Mesothelial cell of epicardium (in vitro differentiated cells): Measurements from ENCODE around the gene HIPK4. TPM values are rescaled to one million over a fixed set of nuclear protein-coding genes. Genes with fewer than 3 reads are reported as not detected.
A peak's percentile ranks its signal among the peaks of the same experiment; 100 is the strongest.

Experiments
- DNase-seq, 2 experiments: peaks; one replicate each; pipeline ENCODE4 v3.0.0; 2021; ENCODE audit warnings: low spot score in 2 of 2; ENCODE audit not compliant: unreplicated experiment in 2 of 2
- H3K27ac Mint-ChIP-seq: 2 replicates; pipeline ENCODE4 v1.8.0; 2021; ENCODE audit warnings: mixed read lengths
- H3K27me3 Mint-ChIP-seq: 2 replicates; pipeline ENCODE4 v1.8.0; 2021; ENCODE audit warnings: low read depth, mixed read lengths
- H3K36me3 Mint-ChIP-seq: 2 replicates; pipeline ENCODE4 v1.8.0; 2021; ENCODE audit warnings: mixed read lengths
- H3K4me1 Mint-ChIP-seq: 2 replicates; pipeline ENCODE4 v1.8.0; 2021; ENCODE audit warnings: mixed read lengths
- H3K4me3 Mint-ChIP-seq: 2 replicates; pipeline ENCODE4 v1.8.0; 2021; ENCODE audit warnings: mild to moderate bottlenecking, moderate library complexity, mixed read lengths
- H3K9me3 Mint-ChIP-seq: 2 replicates; pipeline ENCODE4 v1.8.0; 2021; ENCODE audit warnings: mixed read lengths
- total RNA-seq: library from RNA; stranded (reverse); gene quantifications from 3 replicates; pipeline ENCODE4 v1.2.1, GENCODE V29; 2021
- TF ChIP-seq, protein P1 (sequence below): fragments of 200-600 bp; sonication (generic); IDR thresholded peaks from one replicate; pipeline ENCODE4 v1.5.0; 2021; ENCODE audit warnings: antibody characterized with exemption; ENCODE audit not compliant: unreplicated experiment

HIPK4 gene
- total RNA-seq, 1 donor from 2014 or later, result 0.31 TPM

DNA sequence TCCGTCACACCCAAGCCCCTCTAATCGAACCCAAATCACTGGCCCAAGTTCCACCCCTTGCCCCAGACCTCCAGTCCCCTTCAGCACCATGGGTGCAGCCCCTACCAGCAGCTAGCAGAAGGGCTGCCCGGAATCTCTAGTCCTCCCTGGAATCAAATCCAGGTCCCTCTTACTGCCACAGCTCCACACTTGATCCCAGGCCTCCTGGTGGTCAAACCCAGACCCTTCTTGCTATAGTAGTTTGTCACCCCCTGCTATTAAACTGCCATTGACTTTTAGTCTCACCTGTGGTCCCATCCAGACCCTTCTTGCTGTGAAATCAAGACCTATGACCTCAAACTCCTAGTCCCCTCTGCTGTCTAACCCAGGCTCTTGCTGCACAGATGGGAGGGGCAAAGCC lies 8.7 kb downstream of the HIPK4 start:
- Mint-ChIP-seq H3K4me1 (no peaks in the 10 kb centered on the region), H3K4me3 (no peak overlapping the region), H3K36me3 (peaks cover 13% of the 10 kb centered on the region), H3K9me3 (no peaks in the 10 kb centered on the region), H3K27me3 (no peaks in the 10 kb centered on the region), H3K27ac (peak overlapping the region; percentile 21)
- no peak for DNase-seq
- TF ChIP-seq, protein P1, sequence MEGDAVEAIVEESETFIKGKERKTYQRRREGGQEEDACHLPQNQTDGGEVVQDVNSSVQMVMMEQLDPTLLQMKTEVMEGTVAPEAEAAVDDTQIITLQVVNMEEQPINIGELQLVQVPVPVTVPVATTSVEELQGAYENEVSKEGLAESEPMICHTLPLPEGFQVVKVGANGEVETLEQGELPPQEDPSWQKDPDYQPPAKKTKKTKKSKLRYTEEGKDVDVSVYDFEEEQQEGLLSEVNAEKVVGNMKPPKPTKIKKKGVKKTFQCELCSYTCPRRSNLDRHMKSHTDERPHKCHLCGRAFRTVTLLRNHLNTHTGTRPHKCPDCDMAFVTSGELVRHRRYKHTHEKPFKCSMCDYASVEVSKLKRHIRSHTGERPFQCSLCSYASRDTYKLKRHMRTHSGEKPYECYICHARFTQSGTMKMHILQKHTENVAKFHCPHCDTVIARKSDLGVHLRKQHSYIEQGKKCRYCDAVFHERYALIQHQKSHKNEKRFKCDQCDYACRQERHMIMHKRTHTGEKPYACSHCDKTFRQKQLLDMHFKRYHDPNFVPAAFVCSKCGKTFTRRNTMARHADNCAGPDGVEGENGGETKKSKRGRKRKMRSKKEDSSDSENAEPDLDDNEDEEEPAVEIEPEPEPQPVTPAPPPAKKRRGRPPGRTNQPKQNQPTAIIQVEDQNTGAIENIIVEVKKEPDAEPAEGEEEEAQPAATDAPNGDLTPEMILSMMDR, result no peak

DNA sequence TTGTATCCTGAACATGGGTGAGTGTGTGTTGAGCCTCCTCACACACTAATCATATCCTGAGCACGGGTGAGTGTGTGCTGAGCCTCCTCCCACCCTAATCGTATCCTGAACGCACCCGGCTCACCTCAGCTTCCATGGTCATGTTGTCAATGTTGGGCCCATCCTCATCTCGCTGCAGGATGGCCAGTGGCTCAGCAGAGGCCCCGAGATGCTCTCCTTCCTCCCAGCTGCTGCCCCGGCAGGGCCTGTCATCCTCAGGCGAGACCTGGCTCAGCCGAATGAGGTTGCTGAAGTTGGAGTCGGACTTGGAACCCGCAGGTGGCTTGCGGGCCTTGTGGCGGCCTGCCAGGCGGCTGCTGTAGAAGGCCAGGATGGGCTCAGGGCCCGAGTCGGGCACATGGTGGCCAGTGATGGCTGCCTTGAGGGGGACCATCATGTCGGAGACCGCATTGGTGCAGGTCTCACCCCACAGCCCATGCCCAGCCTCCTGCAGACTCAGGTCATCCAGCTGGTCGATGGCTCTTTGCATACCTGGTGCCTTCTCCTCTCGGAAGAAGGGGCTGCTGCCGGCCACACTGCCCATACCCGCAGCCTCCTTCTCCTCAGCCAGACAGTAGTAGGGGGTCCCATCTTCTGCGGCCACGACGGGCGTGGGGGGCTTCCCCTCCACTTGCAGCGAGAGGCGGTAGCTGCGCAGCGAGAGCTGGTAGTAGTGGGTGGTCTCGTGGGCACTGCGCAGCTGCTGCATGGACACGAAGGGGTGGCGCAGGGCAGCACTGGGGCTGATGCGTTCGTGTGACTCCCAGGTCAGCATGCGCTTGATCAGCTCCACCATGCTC lies 9.6 kb downstream of the HIPK4 start:
- H3K4me3 Mint-ChIP-seq, result no peak overlapping the region
- H3K36me3 Mint-ChIP-seq, result peaks cover 16% of the 10 kb centered on the region
- TF ChIP-seq, protein P1, result no peak
- no peaks in the 10 kb centered on the region for H3K27me3 Mint-ChIP-seq
- DNase-seq, result no peak
- no peak overlapping the region for H3K27ac Mint-ChIP-seq
- H3K9me3 Mint-ChIP-seq, result no peaks in the 10 kb centered on the region
- H3K4me1 Mint-ChIP-seq, result no peaks in the 10 kb centered on the region

GRCh38 chr19:40379446-40380198 lies 10.4 kb downstream of the HIPK4 start:
- H3K9me3 Mint-ChIP-seq, result no peaks in the 10 kb centered on the region
- TF ChIP-seq, protein P1, result no peak
- no peak for DNase-seq
- no peak overlapping the region for H3K4me3 Mint-ChIP-seq
- no peaks in the 10 kb centered on the region for H3K27me3 Mint-ChIP-seq
- peaks cover 22% of the 10 kb centered on the region for H3K36me3 Mint-ChIP-seq
- H3K27ac Mint-ChIP-seq, result peak overlapping the region; percentile 21
- H3K4me1 Mint-ChIP-seq, result no peaks in the 10 kb centered on the region

DNA sequence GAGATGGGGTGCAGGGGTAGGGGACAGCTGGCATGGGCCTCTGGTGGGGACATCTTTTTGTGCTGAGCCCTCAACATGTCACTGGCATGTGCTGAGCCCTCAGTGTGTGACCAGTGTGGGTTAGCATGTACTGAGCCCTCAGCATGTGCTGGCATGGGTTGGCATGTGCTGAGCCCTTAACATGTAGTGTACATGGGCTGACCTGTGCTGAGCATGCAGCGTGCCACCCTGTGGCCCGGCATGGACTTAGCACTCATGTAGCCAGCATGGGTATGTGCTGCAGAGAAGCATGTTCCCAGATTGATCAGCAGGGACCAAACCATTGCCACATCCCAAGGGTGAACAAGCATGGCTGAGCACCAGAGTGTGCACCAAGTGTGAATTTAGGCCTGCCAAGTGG lies 11.5 kb downstream of the HIPK4 start:
- H3K27me3 Mint-ChIP-seq, result no peaks in the 10 kb centered on the region
- peaks cover 26% of the 10 kb centered on the region for H3K36me3 Mint-ChIP-seq
- H3K4me1 Mint-ChIP-seq, result no peaks in the 10 kb centered on the region
- no peaks in the 10 kb centered on the region for H3K9me3 Mint-ChIP-seq
- DNase-seq, result no peak
- H3K4me3 Mint-ChIP-seq, result no peak overlapping the region
- TF ChIP-seq, protein P1, result no peak
- H3K27ac Mint-ChIP-seq, result no peak overlapping the region

GRCh38 chr19:40377876-40378385 lies 12.1 kb downstream of the HIPK4 start:
- Mint-ChIP-seq H3K27me3 (no peaks in the 10 kb centered on the region), H3K4me1 (no peaks in the 10 kb centered on the region), H3K9me3 (no peaks in the 10 kb centered on the region), H3K4me3 (no peak overlapping the region), H3K36me3 (peaks cover 27% of the 10 kb centered on the region), H3K27ac (no peak overlapping the region)
- TF ChIP-seq, protein P1, result no peak
- DNase-seq, result no peak
